Osteocyte (in vitro differentiated cells): ENCODE results near the gene EFS. TPM values are rescaled to one million over a fixed set of nuclear protein-coding genes. Genes with fewer than 3 reads are reported as not detected.
"Not testable (repeated sequence)": the region's sequence is repeated elsewhere in the genome, so short reads cannot be mapped to it uniquely, and the experiment has no call there.

ENCODE experiments used
- DNase-seq: peaks from one replicate; pipeline ENCODE4 v3.0.0; 2021; ENCODE audit warnings: mixed read lengths; ENCODE audit not compliant: unreplicated experiment; ENCODE audit errors: extremely low spot score
- H3K27ac Mint-ChIP-seq: one replicate; pipeline ENCODE4 v1.8.0; 2021; ENCODE audit warnings: mild to moderate bottlenecking, mixed read lengths; ENCODE audit not compliant: unreplicated experiment
- H3K27me3 Mint-ChIP-seq: one replicate; pipeline ENCODE4 v1.8.0; 2021; ENCODE audit warnings: mixed read lengths; ENCODE audit not compliant: unreplicated experiment
- H3K36me3 Mint-ChIP-seq: one replicate; pipeline ENCODE4 v1.8.0; 2021; ENCODE audit warnings: mixed read lengths; ENCODE audit not compliant: unreplicated experiment
- H3K4me1 Mint-ChIP-seq: one replicate; pipeline ENCODE4 v1.8.0; 2021; ENCODE audit warnings: mixed read lengths; ENCODE audit not compliant: unreplicated experiment
- H3K4me3 Mint-ChIP-seq: one replicate; pipeline ENCODE4 v1.8.0; 2021; ENCODE audit warnings: mild to moderate bottlenecking, moderate library complexity, mixed read lengths; ENCODE audit not compliant: unreplicated experiment
- H3K9me3 Mint-ChIP-seq: one replicate; pipeline ENCODE4 v1.8.0; 2021; ENCODE audit warnings: mixed read lengths; ENCODE audit not compliant: unreplicated experiment
- total RNA-seq: library from RNA; stranded (reverse); gene quantifications from 2 replicates; pipeline ENCODE4 v1.2.1, GENCODE V29; 2021
- TF ChIP-seq, protein P1 (sequence below): fragments of 200-600 bp; sonication (generic); IDR thresholded peaks from 2 replicates; pipeline ENCODE4 v1.5.0; 2021; ENCODE audit warnings: antibody characterized with exemption, mild to moderate bottlenecking, moderate library complexity

EFS gene
- total RNA-seq, 1 donor from 2014 or later = 31.9 TPM

DNA sequence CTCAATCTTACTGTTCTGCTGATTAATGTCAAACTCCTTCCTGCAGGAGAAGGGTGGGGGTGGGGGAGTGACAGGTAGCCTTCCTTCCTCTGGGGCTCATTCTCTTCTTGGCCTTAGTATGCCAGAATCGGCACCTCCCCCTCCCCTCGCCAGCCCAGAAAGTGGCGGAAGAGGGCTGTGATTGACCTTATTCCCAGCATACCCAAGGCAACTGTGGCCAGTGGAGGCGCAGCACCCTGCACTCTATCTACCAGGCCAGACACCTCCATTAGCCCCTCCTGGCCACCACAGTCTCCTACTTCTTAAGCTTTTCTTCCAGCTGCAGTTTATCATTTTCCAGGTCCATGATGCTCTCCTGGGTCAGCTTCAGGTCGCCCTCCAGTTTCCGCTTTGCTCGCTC is 27.6 kb upstream of the EFS start:
- no peak overlapping the region for H3K4me3 Mint-ChIP-seq
- H3K36me3 Mint-ChIP-seq = no peaks in the 10 kb centered on the region
- DNase-seq = no peak
- no peaks in the 10 kb centered on the region for H3K9me3 Mint-ChIP-seq
- TF ChIP-seq, protein P1, sequence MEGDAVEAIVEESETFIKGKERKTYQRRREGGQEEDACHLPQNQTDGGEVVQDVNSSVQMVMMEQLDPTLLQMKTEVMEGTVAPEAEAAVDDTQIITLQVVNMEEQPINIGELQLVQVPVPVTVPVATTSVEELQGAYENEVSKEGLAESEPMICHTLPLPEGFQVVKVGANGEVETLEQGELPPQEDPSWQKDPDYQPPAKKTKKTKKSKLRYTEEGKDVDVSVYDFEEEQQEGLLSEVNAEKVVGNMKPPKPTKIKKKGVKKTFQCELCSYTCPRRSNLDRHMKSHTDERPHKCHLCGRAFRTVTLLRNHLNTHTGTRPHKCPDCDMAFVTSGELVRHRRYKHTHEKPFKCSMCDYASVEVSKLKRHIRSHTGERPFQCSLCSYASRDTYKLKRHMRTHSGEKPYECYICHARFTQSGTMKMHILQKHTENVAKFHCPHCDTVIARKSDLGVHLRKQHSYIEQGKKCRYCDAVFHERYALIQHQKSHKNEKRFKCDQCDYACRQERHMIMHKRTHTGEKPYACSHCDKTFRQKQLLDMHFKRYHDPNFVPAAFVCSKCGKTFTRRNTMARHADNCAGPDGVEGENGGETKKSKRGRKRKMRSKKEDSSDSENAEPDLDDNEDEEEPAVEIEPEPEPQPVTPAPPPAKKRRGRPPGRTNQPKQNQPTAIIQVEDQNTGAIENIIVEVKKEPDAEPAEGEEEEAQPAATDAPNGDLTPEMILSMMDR = no peak
- H3K4me1 Mint-ChIP-seq = no peaks in the 10 kb centered on the region
- H3K27ac Mint-ChIP-seq = no peak overlapping the region
- peaks cover 28% of the 10 kb centered on the region for H3K27me3 Mint-ChIP-seq

DNA sequence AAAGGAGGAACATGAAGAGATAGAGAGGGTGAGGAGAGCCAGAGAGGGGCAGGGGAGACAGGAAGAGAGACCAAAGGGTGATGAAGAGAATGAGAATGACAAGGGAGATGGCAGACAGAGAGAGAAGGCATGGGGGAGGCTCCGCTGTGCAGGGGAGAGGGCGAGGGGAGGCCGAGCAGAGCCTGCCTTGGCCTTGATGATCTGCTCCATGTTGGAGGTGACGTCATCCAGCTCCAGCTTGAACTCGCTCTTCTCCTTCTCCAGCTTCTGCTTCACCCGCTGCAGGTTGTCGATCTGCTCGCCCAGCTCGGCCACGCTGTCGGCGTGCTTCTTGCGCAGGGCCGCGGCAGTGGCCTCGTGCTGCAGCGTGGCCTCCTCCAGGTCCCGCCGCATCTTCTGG is 24.9 kb upstream of the EFS start:
- not testable (repeated sequence) for H3K4me3 Mint-ChIP-seq, DNase-seq, H3K27ac Mint-ChIP-seq, H3K4me1 Mint-ChIP-seq, H3K9me3 Mint-ChIP-seq, H3K36me3 Mint-ChIP-seq
- H3K27me3 Mint-ChIP-seq = peaks cover 27% of the 10 kb centered on the region

DNA sequence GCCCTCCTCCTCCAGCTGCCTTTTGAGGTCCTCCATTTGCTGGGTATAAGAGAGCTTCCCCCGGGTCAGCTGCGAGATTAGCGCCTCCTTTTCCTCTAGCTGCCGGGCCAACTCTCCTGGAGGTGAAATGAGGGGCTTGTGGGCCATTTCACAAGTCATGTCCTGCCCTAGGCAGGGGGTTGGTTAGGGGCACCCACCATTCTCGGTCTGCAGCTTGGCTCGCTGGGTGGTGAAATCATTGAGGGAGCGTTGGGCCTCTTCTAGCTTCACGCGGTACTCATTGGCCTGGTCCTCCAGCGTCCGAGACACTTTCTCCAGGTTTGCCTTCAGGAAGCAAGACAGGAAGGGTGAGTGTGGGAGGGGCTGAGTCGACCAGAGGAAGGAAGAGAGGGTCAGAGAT is 24.4 kb upstream of the EFS start:
- H3K27ac Mint-ChIP-seq = no peak overlapping the region
- peaks cover 32% of the 10 kb centered on the region for H3K27me3 Mint-ChIP-seq
- TF ChIP-seq, protein P1 = no peak
- H3K9me3 Mint-ChIP-seq = no peaks in the 10 kb centered on the region
- H3K4me3 Mint-ChIP-seq = no peak overlapping the region
- no peaks in the 10 kb centered on the region for H3K4me1 Mint-ChIP-seq
- H3K36me3 Mint-ChIP-seq = no peaks in the 10 kb centered on the region
- DNase-seq = no peak

DNA sequence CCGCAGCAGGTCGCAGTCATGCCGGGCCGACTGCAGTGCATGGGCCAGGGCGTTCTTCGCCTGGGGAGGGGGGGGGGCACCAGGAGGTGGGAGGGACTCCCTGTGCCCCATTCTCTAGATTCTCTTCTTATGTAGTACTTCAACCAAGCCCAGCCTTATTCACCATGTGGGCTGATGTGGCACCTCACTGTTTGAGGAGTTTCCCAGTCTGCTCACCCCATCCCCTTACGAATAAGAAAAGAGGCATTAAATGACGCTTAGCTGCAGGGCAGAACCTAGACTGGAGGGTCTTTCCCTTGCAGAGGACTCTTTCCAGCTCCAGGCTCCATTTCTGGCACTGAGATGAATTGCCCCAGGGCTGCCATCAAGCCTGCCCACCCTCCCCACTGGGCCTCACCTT is 24.0 kb upstream of the EFS start:
- H3K4me3 Mint-ChIP-seq = no peak overlapping the region
- no peak for DNase-seq
- no peaks in the 10 kb centered on the region for H3K4me1 Mint-ChIP-seq
- no peak overlapping the region for H3K27ac Mint-ChIP-seq
- H3K36me3 Mint-ChIP-seq = no peaks in the 10 kb centered on the region
- TF ChIP-seq, protein P1 = no peak
- no peaks in the 10 kb centered on the region for H3K9me3 Mint-ChIP-seq
- H3K27me3 Mint-ChIP-seq = peaks cover 36% of the 10 kb centered on the region

DNA sequence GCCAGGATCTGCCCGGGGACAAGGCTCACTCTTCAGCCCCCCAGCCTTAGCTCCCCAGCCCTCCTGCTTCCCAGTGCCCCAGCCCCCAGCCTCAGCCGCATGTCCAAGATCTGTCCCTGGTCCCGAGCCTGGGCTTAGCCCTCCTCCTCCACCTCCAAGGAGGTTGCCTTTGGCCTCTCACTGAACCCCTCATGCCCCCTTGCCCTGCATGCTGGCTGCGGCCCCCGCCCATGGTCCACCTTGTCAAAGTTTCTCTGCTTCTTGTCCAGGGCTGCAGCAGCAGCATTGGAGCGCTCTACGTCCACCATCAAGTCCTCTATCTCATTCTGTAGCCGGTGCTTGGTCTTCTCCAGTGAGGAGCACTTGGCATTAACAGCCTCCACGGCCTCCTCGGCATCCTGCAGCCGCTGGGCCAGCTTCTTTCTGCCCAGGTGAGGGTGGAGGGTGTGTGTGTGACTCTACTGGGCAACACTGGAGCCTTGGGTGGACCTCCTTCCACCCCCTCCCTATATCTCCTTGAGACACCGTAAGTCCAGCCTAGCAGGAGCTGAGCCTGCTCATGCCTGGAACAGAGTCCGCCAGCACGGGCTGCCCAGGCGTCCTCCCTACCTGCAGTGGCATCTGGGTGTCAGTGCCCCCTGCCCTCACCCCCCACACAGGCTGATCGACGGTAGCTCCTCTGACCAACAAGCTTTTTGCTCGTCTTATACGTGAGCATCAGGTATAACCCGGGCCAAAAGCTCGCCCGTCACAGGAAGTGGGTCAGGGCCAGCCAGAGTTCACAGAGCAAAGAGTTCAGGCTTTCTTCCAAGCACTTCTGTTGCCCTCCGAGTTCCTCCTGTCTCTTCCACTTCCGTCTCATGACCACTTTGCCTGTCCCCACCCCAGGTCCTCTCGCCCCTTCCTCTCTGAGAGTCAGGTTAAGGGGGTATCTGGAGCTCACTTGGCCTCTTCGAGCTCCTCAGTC is 23.2 kb upstream of the EFS start:
- DNase-seq = no peak
- Mint-ChIP-seq H3K9me3 (no peaks in the 10 kb centered on the region), H3K27me3 (peaks cover 35% of the 10 kb centered on the region), H3K27ac (no peak overlapping the region), H3K4me1 (no peaks in the 10 kb centered on the region), H3K36me3 (no peaks in the 10 kb centered on the region), H3K4me3 (no peak overlapping the region)
- TF ChIP-seq, protein P1 = no peak
